Neuronal stem cell (in vitro differentiated cells): ENCODE measurements around the gene SUGCT.

Experiments used
- DNase-seq: peaks from one replicate; pipeline ENCODE4 v3.0.0-alpha.2; 2013; ENCODE audit warnings: low spot score
- H2AFZ ChIP-seq: one replicate; pipeline ENCODE4 v1.6.1; 2013; ENCODE audit warnings: mild to moderate bottlenecking, low read length, inconsistent platforms
- H2AK5ac ChIP-seq: 2 replicates; pipeline ENCODE4 v1.6.1; 2013; ENCODE audit warnings: low read depth, mild to moderate bottlenecking, inconsistent platforms, low read length, moderate library complexity, mixed read lengths
- H2BK120ac ChIP-seq: 2 replicates; pipeline ENCODE4 v1.6.1; 2013; ENCODE audit warnings: low read depth, mild to moderate bottlenecking, inconsistent platforms, low read length, moderate library complexity, mixed read lengths
- H2BK12ac ChIP-seq: one replicate; pipeline ENCODE4 v1.6.1; 2013; ENCODE audit warnings: low read length, inconsistent platforms
- H2BK15ac ChIP-seq: 2 replicates; pipeline ENCODE4 v1.6.1; 2013; ENCODE audit warnings: mild to moderate bottlenecking, low read length, inconsistent platforms, mixed read lengths
- H2BK5ac ChIP-seq: one replicate; pipeline ENCODE4 v1.6.1; 2013; ENCODE audit warnings: inconsistent platforms, mild to moderate bottlenecking, low read length, moderate library complexity
- H3K14ac ChIP-seq: one replicate; pipeline ENCODE4 v1.6.1; 2013; ENCODE audit warnings: low read length, inconsistent platforms
- H3K18ac ChIP-seq: 2 replicates; pipeline ENCODE4 v1.6.1; 2013; ENCODE audit warnings: low read length, inconsistent platforms
- H3K23ac ChIP-seq: 2 replicates; pipeline ENCODE4 v1.6.1; 2013; ENCODE audit warnings: low read depth, mild to moderate bottlenecking, mixed read lengths, low read length, inconsistent platforms; ENCODE audit not compliant: poor library complexity
- H3K27ac ChIP-seq: replicated peaks from 3 replicates; pipeline ENCODE4 v1.5.1; 2013; ENCODE audit warnings: low read length, inconsistent platforms
- H3K27me3 ChIP-seq, 3 experiments: 2 replicates each; pipeline ENCODE4 v1.6.1; 2013; ENCODE audit warnings: low read length in 3 of 3, mild to moderate bottlenecking in 2 of 3, inconsistent platforms in 1 of 3, low read depth in 1 of 3, mixed read lengths in 1 of 3, moderate library complexity in 1 of 3; ENCODE audit not compliant: control insufficient read depth in 3 of 3, insufficient read depth in 3 of 3
- H3K36me3 ChIP-seq, 2 donors: replicated peaks in 1 of 2; 2 replicates each; pipeline ENCODE4 v1.6.1; 2013; ENCODE audit warnings: low read length in 2 of 2; ENCODE audit not compliant: control insufficient read depth in 2 of 2, insufficient read depth in 2 of 2
- H3K4ac ChIP-seq: 2 replicates; pipeline ENCODE4 v1.6.1; 2013; ENCODE audit warnings: inconsistent platforms, mild to moderate bottlenecking, low read length, moderate library complexity
- H3K4me1 ChIP-seq, 2 donors: 1 replicate in 1 of 2; 2 replicates in 1 of 2; pipeline ENCODE4 v1.6.1; 2013; ENCODE audit warnings: low read length in 2 of 2, low read depth in 1 of 2; ENCODE audit not compliant: control insufficient read depth in 2 of 2, insufficient read depth in 1 of 2
- H3K4me2 ChIP-seq: one replicate; pipeline ENCODE4 v1.6.1; 2013; ENCODE audit warnings: mild to moderate bottlenecking, low read length, inconsistent platforms; ENCODE audit not compliant: insufficient read depth, poor library complexity, severe bottlenecking
- H3K4me3 ChIP-seq, 2 donors: 2 replicates each; pipeline ENCODE4 v1.5.1; 2013; ENCODE audit warnings: low read length in 2 of 2, mild to moderate bottlenecking in 2 of 2, inconsistent platforms in 1 of 2, moderate library complexity in 1 of 2
- H3K79me1 ChIP-seq: one replicate; pipeline ENCODE4 v1.6.1; 2013; ENCODE audit warnings: low read depth, mild to moderate bottlenecking, inconsistent platforms, low read length, moderate library complexity
- H3K9ac ChIP-seq: one replicate; pipeline ENCODE4 v1.6.1; 2013; ENCODE audit warnings: mild to moderate bottlenecking, low read depth, low read length, inconsistent platforms; ENCODE audit not compliant: poor library complexity
- H3K9me3 ChIP-seq, 2 donors: replicated peaks in 1 of 2; 2 replicates each; pipeline versions ENCODE3 to v1.6.1; 2013; ENCODE audit warnings: low read length in 2 of 2, mild to moderate bottlenecking in 2 of 2, inconsistent platforms in 1 of 2, low read depth in 1 of 2, mixed read lengths in 1 of 2, moderate library complexity in 1 of 2; ENCODE audit not compliant: control insufficient read depth in 2 of 2, insufficient read depth in 1 of 2
- H4K8ac ChIP-seq: one replicate; pipeline ENCODE4 v1.6.1; 2013; ENCODE audit warnings: low read depth, mild to moderate bottlenecking, inconsistent platforms, low read length, moderate library complexity
- H4K91ac ChIP-seq: one replicate; pipeline ENCODE4 v1.6.1; 2013; ENCODE audit warnings: low read length, low read depth, mild to moderate bottlenecking, inconsistent platforms; ENCODE audit not compliant: poor library complexity
- WGBS, 2 donors: extraction: QIAGEN DNeasy Blood & Tissue Kit; methylation state at CpG; one replicate each; pipeline ENCODE4 v1.1.7; 2013; ENCODE audit warnings: missing lambda C conversion rate in 2 of 2, mixed read lengths in 1 of 2; ENCODE audit not compliant: insufficient read length in 2 of 2, insufficient replicate concordance in 1 of 2; ENCODE audit errors: extremely low coverage in 2 of 2; 5-methylcytosine and 5-hydroxymethylcytosine counted together

Gene SUGCT

DNA sequence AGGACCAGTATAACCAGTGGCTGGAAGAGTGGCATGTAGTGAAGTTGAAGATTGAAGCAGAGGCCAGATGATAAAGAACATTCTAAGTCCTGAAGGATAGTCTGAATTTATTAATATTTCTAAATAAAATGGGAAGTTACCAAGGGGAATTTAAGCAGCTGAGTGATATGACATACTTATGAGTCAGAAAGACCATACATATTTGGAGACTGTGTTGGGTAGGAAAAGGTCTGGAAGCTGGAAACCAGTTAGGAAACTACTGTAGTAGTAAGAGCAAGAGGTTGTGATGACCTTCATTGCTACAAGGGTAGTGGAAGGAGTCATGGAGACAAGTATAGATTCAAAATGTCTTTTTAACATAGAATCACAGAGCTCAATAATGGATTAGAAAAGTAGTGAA, 752.3 kb downstream of the SUGCT start:
- Histone ChIP-seq H3K79me1 (no peaks in the 10 kb centered on the region), H3K9me3 (peaks cover 2 to 5% of the 10 kb centered on the region in 2 donors), H3K4me2 (no peak overlapping the region), H3K18ac (no peak overlapping the region), H3K27ac (no peak overlapping the region), H2BK120ac (no peak overlapping the region), H2BK15ac (no peak overlapping the region), H2BK5ac (no peak overlapping the region), H3K14ac (no peak overlapping the region), H3K23ac (no peak overlapping the region), H3K27me3 (no peaks in the 10 kb centered on the region), H3K4me3 (no peak overlapping the region), H2AFZ (no peak overlapping the region), H3K36me3 (no peaks in the 10 kb centered on the region), H4K8ac (no peak overlapping the region), H3K9ac (no peak overlapping the region), H2BK12ac (no peak overlapping the region), H3K4ac (no peak overlapping the region), H3K4me1 (no peaks in the 10 kb centered on the region), H2AK5ac (no peak overlapping the region), H4K91ac (no peak overlapping the region)
- no peak for DNase-seq

DNA sequence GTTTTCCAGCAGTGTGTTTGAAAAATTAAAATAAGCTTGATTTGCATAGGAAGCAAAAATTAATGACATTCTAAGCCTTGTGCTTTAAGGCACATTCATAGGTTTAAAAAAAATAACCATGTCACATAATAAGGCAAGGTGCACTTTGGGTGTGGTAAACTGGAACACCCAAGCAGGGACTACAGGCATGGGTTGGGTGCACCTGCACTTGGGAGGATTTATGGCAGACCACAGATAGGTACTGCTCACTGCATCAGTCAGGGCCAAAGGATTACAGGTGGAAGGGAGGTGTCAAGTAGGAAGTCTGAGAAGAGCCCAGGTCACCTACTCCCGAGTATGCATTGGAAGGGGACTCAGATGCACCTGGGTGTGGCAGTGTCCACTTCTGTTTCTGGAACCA, 753.7 kb downstream of the SUGCT start:
- Histone ChIP-seq H3K27ac (no peak overlapping the region), H2BK5ac (no peak overlapping the region), H4K91ac (no peak overlapping the region), H3K18ac (no peak overlapping the region), H3K4me2 (no peak overlapping the region), H3K4me1 (no peaks in the 10 kb centered on the region), H3K79me1 (no peaks in the 10 kb centered on the region), H2AK5ac (no peak overlapping the region), H4K8ac (no peak overlapping the region), H3K14ac (no peak overlapping the region), H3K23ac (no peak overlapping the region), H3K27me3 (no peaks in the 10 kb centered on the region), H3K36me3 (no peaks in the 10 kb centered on the region), H2BK15ac (no peak overlapping the region), H3K9me3 (peaks cover 2 to 5% of the 10 kb centered on the region in 2 donors), H3K4ac (no peak overlapping the region), H2BK12ac (no peak overlapping the region), H2AFZ (no peak overlapping the region), H3K4me3 (no peak overlapping the region), H2BK120ac (no peak overlapping the region), H3K9ac (no peak overlapping the region)
- no CpG with 5 or more reads among the region's 1 CpG for WGBS, 2 donors
- no peak for DNase-seq

DNA sequence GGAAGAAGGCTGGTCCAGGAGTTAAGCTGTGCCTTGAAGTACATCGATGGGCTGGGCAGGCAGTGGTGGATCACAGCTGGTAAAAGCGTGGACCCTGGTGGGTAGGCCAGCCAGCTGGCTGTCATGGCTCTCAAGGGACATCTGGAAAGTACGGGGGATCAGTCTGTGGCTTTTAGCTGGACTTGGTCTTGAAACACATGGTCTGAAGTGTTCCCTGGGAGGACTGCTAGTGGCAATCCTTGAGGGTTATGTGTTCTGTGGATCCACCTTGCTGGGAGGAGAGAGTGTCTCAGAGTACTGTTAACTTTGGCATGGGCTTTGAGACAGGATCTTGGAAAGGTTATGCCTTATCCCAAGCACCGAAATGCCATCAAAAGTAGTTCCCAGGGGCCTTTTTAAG, 754.3 kb downstream of the SUGCT start:
- Histone ChIP-seq H3K79me1 (no peaks in the 10 kb centered on the region), H3K9ac (no peak overlapping the region), H2BK12ac (no peak overlapping the region), H3K4ac (no peak overlapping the region), H4K91ac (no peak overlapping the region), H3K18ac (no peak overlapping the region), H3K9me3 (peaks cover 2 to 5% of the 10 kb centered on the region in 2 donors), H3K23ac (no peak overlapping the region), H2BK5ac (no peak overlapping the region), H2BK15ac (no peak overlapping the region), H3K27me3 (no peaks in the 10 kb centered on the region), H2BK120ac (no peak overlapping the region), H2AK5ac (no peak overlapping the region), H3K4me3 (no peak overlapping the region), H2AFZ (no peak overlapping the region), H3K4me1 (no peaks in the 10 kb centered on the region), H3K4me2 (no peak overlapping the region), H3K27ac (no peak overlapping the region), H3K36me3 (no peaks in the 10 kb centered on the region), H4K8ac (no peak overlapping the region), H3K14ac (no peak overlapping the region)
- WGBS, 2 donors, result no CpG with 5 or more reads among the region's 4 CpGs
- no peak for DNase-seq

DNA sequence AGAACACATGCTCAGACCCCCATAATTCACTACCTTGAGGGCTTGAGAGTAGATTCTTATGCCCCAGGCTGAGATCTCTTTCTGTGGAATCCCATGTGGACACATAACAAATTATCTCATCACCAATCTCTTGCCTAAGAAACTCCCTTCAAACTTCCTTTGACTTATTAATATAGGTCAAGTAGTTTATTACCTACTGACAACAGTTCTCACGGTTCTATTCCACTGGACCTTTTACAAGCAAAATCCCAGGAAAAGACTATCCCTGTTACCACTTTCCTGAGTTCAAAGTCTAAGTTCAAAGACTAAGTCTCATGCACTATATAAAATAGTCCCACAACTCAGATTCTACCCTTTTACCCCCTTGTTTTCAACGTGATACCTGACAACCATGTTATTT, 754.7 kb downstream of the SUGCT start:
- Histone ChIP-seq H3K27ac (no peak overlapping the region), H2BK120ac (no peak overlapping the region), H3K14ac (no peak overlapping the region), H3K36me3 (no peaks in the 10 kb centered on the region), H4K91ac (no peak overlapping the region), H2AFZ (no peak overlapping the region), H3K4me1 (no peaks in the 10 kb centered on the region), H3K4me2 (no peak overlapping the region), H3K27me3 (no peaks in the 10 kb centered on the region), H3K18ac (no peak overlapping the region), H4K8ac (no peak overlapping the region), H3K9me3 (peaks cover 2 to 5% of the 10 kb centered on the region in 2 donors), H2AK5ac (no peak overlapping the region), H3K9ac (no peak overlapping the region), H3K4ac (no peak overlapping the region), H3K79me1 (no peaks in the 10 kb centered on the region), H3K4me3 (no peak overlapping the region), H2BK15ac (no peak overlapping the region), H2BK5ac (no peak overlapping the region), H2BK12ac (no peak overlapping the region), H3K23ac (no peak overlapping the region)
- no peak for DNase-seq
- WGBS, 2 donors, result no CpG with 5 or more reads among the region's 2 CpGs
